GM18508 (cell line): ENCODE data around the gene LUZP1.
"Not testable (repeated sequence)": the region's sequence is repeated elsewhere in the genome, so short reads cannot be mapped to it uniquely, and the experiment has no call there.

ENCODE experiments used
- ATAC-seq: cut with Tn5 transposase; IDR thresholded peaks from one replicate; pipeline ENCODE4 v1.9.1; 2021; ENCODE audit warnings: moderate number of reproducible peaks; ENCODE audit not compliant: insufficient read depth, unreplicated experiment

LUZP1 gene

GRCh38 chr1:23168445-23169194 is at the start of gene LUZP1:
LUZP1 (minus strand) TSS chr1:23168856.
- ATAC-seq = no peak

DNA sequence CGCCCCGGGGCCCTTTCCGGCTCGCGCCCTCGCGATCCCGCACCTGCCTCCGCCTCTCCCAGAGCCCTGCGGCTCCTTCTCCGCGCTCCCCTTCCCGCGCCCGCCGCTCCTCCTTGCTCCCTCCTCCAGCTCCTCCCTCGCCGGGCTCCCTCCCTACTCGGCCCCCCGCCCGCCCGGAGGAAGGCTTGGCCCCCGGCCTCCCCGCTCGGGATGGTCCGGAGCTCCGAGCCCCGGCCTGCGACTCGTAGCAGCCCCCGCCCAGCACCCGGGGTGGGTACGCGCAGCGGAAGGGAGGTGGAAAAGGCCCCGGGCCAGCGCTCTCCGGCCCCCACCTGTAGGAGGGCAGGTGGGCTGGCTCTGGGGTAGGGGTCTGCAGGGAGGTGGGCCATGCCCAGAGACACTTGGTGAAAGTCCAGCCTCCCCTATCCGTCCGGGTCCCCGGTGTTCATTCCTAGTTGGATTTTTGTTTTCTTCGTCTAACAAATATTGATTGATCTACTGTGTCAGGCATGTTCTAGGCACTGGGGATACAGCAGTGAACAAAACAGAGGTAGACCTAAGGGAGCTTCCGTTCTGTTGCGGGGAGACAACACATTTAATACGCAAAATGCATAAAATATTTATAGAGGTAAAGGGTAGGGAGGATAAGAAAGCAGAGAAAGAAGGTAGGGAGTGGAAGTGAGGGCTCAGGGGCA is 48.9 kb upstream of the LUZP1 start, which contains the start of gene HTR1D:
TSS of gene HTR1D (minus strand) at position 82 of the 695 bp plus-strand sequence. CDS start 23,283 bp downstream, outside the sequence.
- no peak for ATAC-seq

GRCh38 chr1:23216771-23217420 is 48.2 kb upstream of the LUZP1 start:
- no peak for ATAC-seq

DNA sequence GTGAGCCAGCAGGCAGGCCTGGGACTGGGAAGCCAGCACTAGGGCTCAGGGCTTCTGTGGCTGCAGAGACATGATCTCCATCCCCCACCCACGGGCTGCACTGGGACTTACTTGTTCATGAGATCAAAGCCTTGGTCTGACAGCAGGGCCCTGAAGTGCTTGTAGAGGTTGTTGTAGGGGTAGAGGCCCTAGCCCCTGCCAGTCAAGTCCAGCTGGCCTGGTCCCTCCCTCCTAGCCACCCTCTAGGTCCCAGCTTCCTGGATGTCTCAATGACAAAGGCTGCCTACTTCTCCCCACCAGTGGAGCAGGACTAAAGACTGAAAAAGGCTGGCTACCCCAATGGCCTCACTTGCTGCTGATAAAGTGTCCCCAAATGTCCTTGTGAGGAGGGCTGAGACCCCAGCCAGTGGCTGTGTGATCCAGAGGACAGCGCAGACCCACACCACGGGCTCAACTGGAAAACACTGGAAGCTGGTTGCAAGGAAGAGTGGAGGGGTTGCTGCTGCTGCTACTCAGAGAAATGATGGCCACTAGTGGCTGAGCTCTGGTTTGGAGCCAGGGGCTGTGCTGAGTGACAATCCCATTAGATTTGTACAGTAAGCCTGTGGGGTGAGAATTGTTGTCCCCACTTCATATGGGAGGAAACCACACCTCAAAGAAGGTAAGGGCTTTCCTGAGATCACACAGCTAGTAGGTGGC is 47.2 kb upstream of the LUZP1 start:
- ATAC-seq = no peak

GRCh38 chr1:23215291-23215690 is 46.6 kb upstream of the LUZP1 start:
- ATAC-seq = no peak

GRCh38 chr1:23214640-23215039 is 46.0 kb upstream of the LUZP1 start:
- no peak for ATAC-seq

GRCh38 chr1:23211955-23212354 is 43.3 kb upstream of the LUZP1 start:
- no peak for ATAC-seq

DNA sequence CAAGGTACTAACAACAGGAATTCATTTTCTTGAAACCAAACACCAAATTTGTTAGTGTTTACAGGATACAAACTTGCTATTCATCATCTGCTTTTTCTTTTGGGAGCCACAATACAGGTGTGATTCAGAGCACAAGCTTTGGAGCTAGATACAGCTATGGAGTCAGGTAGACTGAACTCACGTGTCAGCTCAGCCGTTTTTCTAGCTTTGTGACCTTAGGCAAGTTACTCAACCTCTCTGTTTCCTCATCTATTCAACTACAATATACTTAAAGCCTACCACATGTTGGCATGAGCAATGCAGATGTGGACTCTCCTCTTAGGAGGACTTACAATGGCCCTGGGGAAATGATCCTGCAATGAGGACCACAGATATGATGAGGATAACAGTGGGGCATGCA is 42.3 kb upstream of the LUZP1 start:
- no peak for ATAC-seq

DNA sequence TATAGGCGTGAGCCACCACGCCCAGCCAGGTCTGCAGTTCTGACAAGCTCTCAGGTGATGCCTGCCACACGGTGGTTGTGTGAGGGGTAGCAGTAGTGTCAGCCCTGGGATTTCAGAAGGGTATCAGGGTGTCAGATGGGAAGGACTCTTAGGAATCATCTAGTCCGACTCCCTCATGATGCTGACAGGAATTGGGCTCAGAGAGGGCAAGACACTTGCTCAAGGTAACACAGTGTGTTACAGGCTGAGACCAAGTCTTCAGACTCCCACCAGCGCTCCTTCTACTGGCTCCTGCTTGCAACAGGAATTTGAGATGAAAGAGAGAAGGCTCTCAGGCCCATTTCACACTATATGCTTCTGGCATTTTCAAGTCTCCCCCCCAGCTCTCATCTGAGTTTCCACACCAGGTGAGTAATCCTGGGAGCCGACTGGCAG is 41.7 kb upstream of the LUZP1 start:
- no peak for ATAC-seq

- no peak for ATAC-seq
These were observed 41.1 kb upstream of the LUZP1 start for GRCh38 chr1:23209770-23210169.

DNA sequence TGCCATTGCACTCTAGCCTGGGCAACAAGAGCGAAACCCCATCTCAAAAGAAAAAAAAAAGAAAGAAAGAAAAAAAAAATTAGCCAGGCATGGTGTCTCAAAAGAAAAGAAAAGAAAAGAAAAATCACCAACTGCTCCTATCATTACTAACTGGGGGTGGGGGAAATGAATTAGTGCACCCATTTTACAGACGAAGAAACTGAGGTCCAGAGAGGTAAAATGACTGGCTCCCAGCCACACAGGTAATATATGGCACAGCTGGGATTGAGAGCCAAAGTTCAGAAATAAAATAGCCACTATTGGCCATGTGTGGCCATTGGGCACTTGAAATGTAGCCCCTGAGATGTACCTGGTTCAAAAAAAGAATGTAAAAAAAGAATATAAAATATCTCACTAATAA is 39.9 kb upstream of the LUZP1 start:
- no peak for ATAC-seq

DNA sequence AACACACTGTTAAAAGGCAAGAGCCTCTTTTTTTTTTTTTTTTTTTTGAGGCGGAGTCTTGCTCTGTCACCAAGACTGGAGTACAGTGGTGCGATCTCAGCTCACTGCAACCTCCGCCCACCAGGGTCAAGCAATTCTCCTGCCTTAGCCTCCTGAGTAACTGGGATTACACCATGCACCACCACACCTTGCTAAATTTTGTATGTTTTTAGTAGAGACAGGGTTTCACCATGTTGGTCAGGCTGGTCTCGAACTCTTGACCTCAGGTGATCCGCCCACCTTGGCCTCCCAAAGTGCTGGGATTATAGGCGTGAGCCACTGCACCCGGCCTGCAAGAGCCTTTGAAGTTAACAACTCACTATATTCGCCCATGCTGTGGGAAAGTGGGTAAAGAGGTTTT is 39.1 kb upstream of the LUZP1 start:
- not testable (repeated sequence) for ATAC-seq

DNA sequence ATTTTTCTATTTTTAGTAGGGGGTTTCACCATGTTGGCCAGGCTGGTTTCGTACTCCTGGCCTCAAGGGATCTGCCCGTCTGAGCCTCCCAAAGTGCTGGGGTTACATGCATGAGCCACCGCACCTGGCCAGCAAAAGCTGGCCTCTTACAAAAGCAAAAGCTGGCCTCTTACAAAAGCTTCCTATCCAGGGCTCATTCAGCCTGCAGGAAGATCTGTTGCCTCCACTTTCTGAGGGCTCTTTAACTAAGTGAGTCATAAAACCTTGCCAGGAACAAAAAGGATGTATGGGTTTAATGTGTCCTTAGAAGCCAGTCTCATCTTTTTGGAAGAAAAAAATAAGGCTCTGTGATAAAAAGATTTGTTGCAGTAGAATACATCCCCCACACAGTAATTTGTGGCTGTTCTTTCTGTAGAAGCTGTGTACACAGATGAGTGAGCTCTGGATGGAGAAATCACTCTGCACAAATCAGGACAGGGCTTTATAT is 33.6 kb upstream of the LUZP1 start:
- ATAC-seq = no peak

- ATAC-seq = no peak
These were observed 32.2 kb upstream of the LUZP1 start for GRCh38 chr1:23200883-23201282.

DNA sequence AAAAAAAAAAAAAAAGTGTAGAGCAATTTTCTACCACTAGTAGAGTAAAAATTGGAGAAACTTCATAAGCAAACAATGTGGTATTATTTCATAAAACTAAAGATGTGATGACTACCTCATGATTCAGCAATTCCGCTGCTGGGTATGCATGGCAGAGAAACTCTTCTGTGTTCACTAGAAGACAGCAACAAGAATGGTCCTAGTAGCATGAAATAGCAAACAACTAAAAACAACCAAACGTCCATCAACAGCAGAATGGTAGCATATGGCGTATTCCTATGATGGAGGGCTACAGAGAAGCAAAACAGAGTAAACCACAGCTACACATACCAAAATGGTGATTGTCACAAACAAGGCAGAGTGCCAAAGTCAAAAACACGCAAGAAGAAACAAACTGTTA is 29.7 kb upstream of the LUZP1 start:
- ATAC-seq = no peak

- ATAC-seq = no peak
These were observed 28.1 kb upstream of the LUZP1 start for GRCh38 chr1:23196627-23197328.

GRCh38 chr1:23194119-23194984 is 25.7 kb upstream of the LUZP1 start:
- ATAC-seq = no peak

- ATAC-seq = no peak
These were observed 24.9 kb upstream of the LUZP1 start for GRCh38 chr1:23193391-23194118.
